ENCODE results near the gene ASIC5.

GRCh38 chr4:155900381-155900780 lies 34.3 kb upstream of the ASIC5 start:
- TF ChIP-seq, protein P1, sequence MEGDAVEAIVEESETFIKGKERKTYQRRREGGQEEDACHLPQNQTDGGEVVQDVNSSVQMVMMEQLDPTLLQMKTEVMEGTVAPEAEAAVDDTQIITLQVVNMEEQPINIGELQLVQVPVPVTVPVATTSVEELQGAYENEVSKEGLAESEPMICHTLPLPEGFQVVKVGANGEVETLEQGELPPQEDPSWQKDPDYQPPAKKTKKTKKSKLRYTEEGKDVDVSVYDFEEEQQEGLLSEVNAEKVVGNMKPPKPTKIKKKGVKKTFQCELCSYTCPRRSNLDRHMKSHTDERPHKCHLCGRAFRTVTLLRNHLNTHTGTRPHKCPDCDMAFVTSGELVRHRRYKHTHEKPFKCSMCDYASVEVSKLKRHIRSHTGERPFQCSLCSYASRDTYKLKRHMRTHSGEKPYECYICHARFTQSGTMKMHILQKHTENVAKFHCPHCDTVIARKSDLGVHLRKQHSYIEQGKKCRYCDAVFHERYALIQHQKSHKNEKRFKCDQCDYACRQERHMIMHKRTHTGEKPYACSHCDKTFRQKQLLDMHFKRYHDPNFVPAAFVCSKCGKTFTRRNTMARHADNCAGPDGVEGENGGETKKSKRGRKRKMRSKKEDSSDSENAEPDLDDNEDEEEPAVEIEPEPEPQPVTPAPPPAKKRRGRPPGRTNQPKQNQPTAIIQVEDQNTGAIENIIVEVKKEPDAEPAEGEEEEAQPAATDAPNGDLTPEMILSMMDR (IDR thresholded peaks at IDR 0.05): no peak
- no peak for TF ChIP-seq EZH2 (IDR thresholded peaks at IDR 0.05; ENCODE audit: borderline replicate concordance, insufficient read depth, low read depth, low read length, poor library complexity, severe bottlenecking)

All from B cell (primary cell).